ENCODE data around the gene NOS1. TPM values are rescaled to one million over a fixed set of nuclear protein-coding genes. Genes with fewer than 3 reads are reported as not detected.

NOS1 gene
- total RNA-seq, 1 donor from 2014 or later, result 0.48 TPM

- H3K27ac Mint-ChIP-seq, result no peak overlapping the region
- no peak overlapping the region for H3K4me3 Mint-ChIP-seq
- no peak for DNase-seq (ENCODE audit: extremely low spot score, unreplicated experiment)
- peaks cover 46% of the 10 kb centered on the region for H3K27me3 Mint-ChIP-seq
- H3K36me3 Mint-ChIP-seq, result no peaks in the 10 kb centered on the region
- TF ChIP-seq CTCF (conservative IDR thresholded peaks at IDR 0.05), result no peak
- no peaks in the 10 kb centered on the region for H3K9me3 Mint-ChIP-seq
- H3K4me1 Mint-ChIP-seq (ENCODE audit: unreplicated experiment), result peaks cover 6% of the 10 kb centered on the region
Observed at GRCh38 chr12:117210266-117210918, 151.0 kb downstream of the NOS1 start.

- Mint-ChIP-seq H3K4me3 (no peak overlapping the region), H3K4me1 (ENCODE audit: unreplicated experiment) (peaks cover 6% of the 10 kb centered on the region), H3K9me3 (no peaks in the 10 kb centered on the region), H3K27me3 (peaks cover 42% of the 10 kb centered on the region), H3K36me3 (no peaks in the 10 kb centered on the region), H3K27ac (no peak overlapping the region)
- no peak for TF ChIP-seq CTCF (conservative IDR thresholded peaks at IDR 0.05)
- DNase-seq (ENCODE audit: extremely low spot score, unreplicated experiment), result no peak
Observed at GRCh38 chr12:117209626-117210025, 151.8 kb downstream of the NOS1 start.

- no peak for TF ChIP-seq CTCF (conservative IDR thresholded peaks at IDR 0.05)
- Mint-ChIP-seq H3K27ac (no peak overlapping the region), H3K36me3 (no peaks in the 10 kb centered on the region)
Observed at GRCh38 chr12:117208811-117209455, 152.5 kb downstream of the NOS1 start.

GRCh38 chr12:117208206-117208605 lies 153.2 kb downstream of the NOS1 start:
- Mint-ChIP-seq H3K36me3 (no peaks in the 10 kb centered on the region), H3K4me3 (no peak overlapping the region), H3K4me1 (ENCODE audit: unreplicated experiment) (peaks cover 6% of the 10 kb centered on the region), H3K27ac (no peak overlapping the region), H3K27me3 (peaks cover 30% of the 10 kb centered on the region), H3K9me3 (no peaks in the 10 kb centered on the region)
- DNase-seq (ENCODE audit: extremely low spot score, unreplicated experiment), result no peak
- no peak for TF ChIP-seq CTCF (conservative IDR thresholded peaks at IDR 0.05)

More at GRCh38 chr12:117208811-117209455, 152.5 kb downstream of the NOS1 start:
- H3K4me3 Mint-ChIP-seq, result no peak overlapping the region
- no peak for DNase-seq (ENCODE audit: extremely low spot score, unreplicated experiment)
- H3K4me1 Mint-ChIP-seq (ENCODE audit: unreplicated experiment), result peaks cover 6% of the 10 kb centered on the region
- H3K9me3 Mint-ChIP-seq, result no peaks in the 10 kb centered on the region
- peaks cover 35% of the 10 kb centered on the region for H3K27me3 Mint-ChIP-seq

GRCh38 chr12:117207675-117208074 lies 153.8 kb downstream of the NOS1 start:
- no peaks in the 10 kb centered on the region for H3K9me3 Mint-ChIP-seq
- TF ChIP-seq CTCF (conservative IDR thresholded peaks at IDR 0.05), result no peak
- no peak for DNase-seq (ENCODE audit: extremely low spot score, unreplicated experiment)
- H3K27ac Mint-ChIP-seq, result no peak overlapping the region
- no peak overlapping the region for H3K4me3 Mint-ChIP-seq
- H3K27me3 Mint-ChIP-seq, result peaks cover 25% of the 10 kb centered on the region
- peaks cover 2% of the 10 kb centered on the region for H3K4me1 Mint-ChIP-seq (ENCODE audit: unreplicated experiment)
- no peaks in the 10 kb centered on the region for H3K36me3 Mint-ChIP-seq

Data from type B pancreatic cell (in vitro differentiated cells).